Hepatocyte (in vitro differentiated cells): ENCODE measurements around the gene SULT1E1. TPM values are rescaled to one million over a fixed set of nuclear protein-coding genes. Genes with fewer than 3 reads are reported as not detected.

Experiments
- DNase-seq: peaks from one replicate; pipeline ENCODE4 v3.0.0-alpha.2; 2016; ENCODE audit warnings: low spot score
- H2AFZ ChIP-seq: fragments of 200-600 bp; sonication (generic); 2 replicates; pipeline ENCODE4 v1.6.0; 2016; ENCODE audit warnings: antibody characterized with exemption, mild to moderate bottlenecking
- H3K27ac ChIP-seq: fragments of 200-600 bp; sonication (generic); 2 replicates; pipeline ENCODE4 v1.5.1; 2016; ENCODE audit warnings: mild to moderate bottlenecking
- H3K27me3 ChIP-seq: fragments of 200-600 bp; sonication (generic); 2 replicates; pipeline ENCODE4 v1.6.1; 2016
- H3K36me3 ChIP-seq: fragments of 200-600 bp; sonication (generic); replicated peaks from 2 replicates; pipeline ENCODE4 v1.5.1; 2016; ENCODE audit warnings: low read depth; ENCODE audit not compliant: insufficient read depth
- H3K4me1 ChIP-seq: fragments of 200-600 bp; sonication (generic); 2 replicates; pipeline ENCODE4 v1.5.1; 2016; ENCODE audit warnings: mild to moderate bottlenecking, moderate library complexity; ENCODE audit not compliant: insufficient read depth
- H3K4me2 ChIP-seq: fragments of 200-600 bp; sonication (generic); 2 replicates; pipeline ENCODE4 v1.6.0; 2016
- H3K4me3 ChIP-seq: fragments of 200-600 bp; sonication (generic); 2 replicates; pipeline ENCODE4 v1.5.1; 2016; ENCODE audit warnings: mild to moderate bottlenecking
- H3K79me2 ChIP-seq: fragments of 200-600 bp; sonication (generic); 2 replicates; pipeline ENCODE4 v1.6.0; 2017; ENCODE audit warnings: mild to moderate bottlenecking
- H3K9me2 ChIP-seq: fragments of 200-600 bp; sonication (generic); replicated peaks from 2 replicates; pipeline ENCODE4 v1.6.0; 2017; ENCODE audit warnings: mild to moderate bottlenecking; ENCODE audit not compliant: insufficient read depth
- H3K9me3 ChIP-seq: fragments of 200-600 bp; sonication (generic); 2 replicates; pipeline ENCODE4 v1.5.1; 2016; ENCODE audit warnings: low read depth, mild to moderate bottlenecking
- H4K20me1 ChIP-seq: fragments of 200-600 bp; sonication (generic); 2 replicates; pipeline ENCODE4 v1.6.0; 2016; ENCODE audit warnings: mild to moderate bottlenecking; ENCODE audit not compliant: insufficient read depth, poor library complexity, severe bottlenecking
- CTCF ChIP-seq: fragments of 200-600 bp; sonication (generic); IDR thresholded peaks from 2 replicates; pipeline ENCODE4 v1.5.1; 2016; ENCODE audit warnings: antibody characterized with exemption, mild to moderate bottlenecking; ENCODE audit not compliant: poor library complexity
- EZH2 ChIP-seq: fragments of 200-600 bp; sonication (generic); IDR thresholded peaks from 2 replicates; pipeline ENCODE4 v1.6.1; 2016; ENCODE audit warnings: antibody characterized with exemption, mild to moderate bottlenecking, borderline replicate concordance
- EZH2phosphoT487 ChIP-seq: fragments of 200-600 bp; sonication (generic); IDR thresholded peaks from one replicate; pipeline ENCODE4 v1.6.1; 2018; ENCODE audit warnings: antibody characterized with exemption, mild to moderate bottlenecking, low read depth, moderate library complexity; ENCODE audit not compliant: unreplicated experiment, severe bottlenecking
- WGBS: methylation state at CpG from one replicate; pipeline ENCODE4 v1.1.6; 2016; ENCODE audit warnings: low lambda C conversion rate; ENCODE audit errors: missing lambda C conversion rate; 5-methylcytosine and 5-hydroxymethylcytosine counted together
- polyA plus RNA-seq: library from polyadenylated mRNA; unstranded; fragments of >200 nt; fragmentation: Nextera tagmentation; extraction: Ambion mirVana; gene quantifications from 2 replicates; pipeline ENCODE4 v1.2.1, GENCODE V29; 2016
- total RNA-seq: library from RNA; depleted of rRNA; stranded (reverse); fragments of >200 nt; gene quantifications from 2 replicates; pipeline ENCODE4 v1.2.3, GENCODE V29; 2014

Gene SULT1E1
- total and polyA plus RNA-seq, 2 experiments from 2014 or later, result 42.1 to 72.5 TPM

GRCh38 chr4:69843932-69844331 is 16.0 kb downstream of the SULT1E1 start:
- 91% methylated on average over 4 of the region's 4 CpGs for WGBS
- Histone ChIP-seq H4K20me1 (no peaks in the 10 kb centered on the region), H3K9me2 (no peaks in the 10 kb centered on the region), H3K9me3 (no peaks in the 10 kb centered on the region), H2AFZ (no peak overlapping the region), H3K27me3 (no peaks in the 10 kb centered on the region), H3K79me2 (no peaks in the 10 kb centered on the region), H3K4me3 (no peak overlapping the region), H3K4me2 (no peak overlapping the region), H3K4me1 (no peaks in the 10 kb centered on the region), H3K36me3 (no peaks in the 10 kb centered on the region), H3K27ac (no peak overlapping the region)
- TF ChIP-seq EZH2phosphoT487 (no peak), CTCF (no peak), EZH2 (no peak)
- DNase-seq, result no peak

DNA sequence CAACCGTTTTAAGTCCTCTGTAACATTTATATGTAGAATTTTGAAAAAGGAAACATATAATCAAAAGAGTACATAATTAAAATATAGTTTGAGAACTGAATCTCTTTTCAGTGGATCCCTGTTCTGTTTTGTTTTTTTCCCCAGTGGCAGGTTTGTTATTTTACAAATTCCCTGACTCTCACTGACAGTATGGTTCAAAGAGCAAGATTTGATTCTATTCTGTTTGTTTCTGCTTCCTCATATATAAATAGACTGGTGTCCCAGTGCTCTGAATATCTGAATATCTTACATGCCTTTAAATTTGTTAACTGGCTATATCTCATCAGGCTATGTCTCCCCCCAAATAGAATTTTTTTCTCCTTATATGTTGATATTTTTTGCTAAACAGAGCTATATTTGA is 16.6 kb downstream of the SULT1E1 start:
- Histone ChIP-seq H3K4me1 (no peaks in the 10 kb centered on the region), H4K20me1 (no peaks in the 10 kb centered on the region), H3K79me2 (no peaks in the 10 kb centered on the region), H3K27ac (no peak overlapping the region), H3K36me3 (no peaks in the 10 kb centered on the region), H3K4me2 (no peak overlapping the region), H3K9me3 (no peaks in the 10 kb centered on the region), H3K4me3 (no peak overlapping the region), H2AFZ (no peak overlapping the region), H3K9me2 (no peaks in the 10 kb centered on the region), H3K27me3 (no peaks in the 10 kb centered on the region)
- TF ChIP-seq CTCF, result no peak
- no peak for DNase-seq
- 0% methylated on average over 1 of the region's 1 CpG for WGBS

GRCh38 chr4:69838977-69839376 is 21.0 kb downstream of the SULT1E1 start:
- Histone ChIP-seq H3K4me3 (no peak overlapping the region), H3K27me3 (no peaks in the 10 kb centered on the region), H3K36me3 (no peaks in the 10 kb centered on the region), H3K27ac (no peak overlapping the region), H3K4me2 (no peak overlapping the region), H2AFZ (no peak overlapping the region), H4K20me1 (no peaks in the 10 kb centered on the region), H3K9me3 (no peaks in the 10 kb centered on the region), H3K9me2 (no peaks in the 10 kb centered on the region), H3K79me2 (no peaks in the 10 kb centered on the region), H3K4me1 (peaks cover 19% of the 10 kb centered on the region)
- no peak for DNase-seq
- WGBS, result 59% methylated on average over 2 of the region's 2 CpGs
- TF ChIP-seq CTCF, result no peak
- TF ChIP-seq EZH2phosphoT487, result no peak

- no peak for DNase-seq
- no peaks in the 10 kb centered on the region for H3K79me2 ChIP-seq
These were observed 23.7 kb downstream of the SULT1E1 start for GRCh38 chr4:69836287-69836686.

More at GRCh38 chr4:69836287-69836686, 23.7 kb downstream of the SULT1E1 start:
- no peak for TF ChIP-seq CTCF
- no peak for TF ChIP-seq EZH2
- TF ChIP-seq EZH2phosphoT487, result no peak
- no peaks in the 10 kb centered on the region for H4K20me1 ChIP-seq
- no peak overlapping the region for H3K4me2 ChIP-seq
- H3K9me2 ChIP-seq, result no peaks in the 10 kb centered on the region
- no peak overlapping the region for H3K27ac ChIP-seq
- no peaks in the 10 kb centered on the region for H3K36me3 ChIP-seq
- no peak overlapping the region for H2AFZ ChIP-seq
- H3K4me3 ChIP-seq, result no peak overlapping the region
- no peaks in the 10 kb centered on the region for H3K27me3 ChIP-seq
- peaks cover 31% of the 10 kb centered on the region for H3K4me1 ChIP-seq
- H3K9me3 ChIP-seq, result no peaks in the 10 kb centered on the region
